ENCODE results near the gene CMTM2. TPM values are rescaled to one million over a fixed set of nuclear protein-coding genes. Genes with fewer than 3 reads are reported as not detected.

Gene CMTM2
- total and polyA plus RNA-seq, 9 of the 15 experiments (the other 6 are each of a cell fraction or from before 2014, with no cell fraction given) = not detected

DNA sequence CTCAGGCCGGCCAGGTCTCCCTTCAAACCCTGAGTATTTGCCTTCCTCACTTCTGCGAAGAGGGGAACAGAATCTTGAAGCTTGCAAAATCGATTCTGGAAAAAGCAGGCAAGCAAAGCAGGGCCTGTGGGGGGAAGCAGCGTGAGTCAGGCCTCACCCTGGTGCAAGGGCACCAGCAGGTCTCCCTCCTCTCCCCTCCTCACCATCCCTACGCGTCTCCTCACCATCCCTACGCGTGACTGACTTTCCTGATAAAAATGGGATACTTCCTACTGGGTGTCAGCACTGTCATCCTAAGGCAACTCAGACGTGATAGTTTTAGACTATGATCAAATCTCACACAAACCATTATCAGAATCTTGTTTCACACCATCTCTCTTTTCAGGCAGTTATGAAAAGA lies 37.3 kb downstream of the CMTM2 start:
- no TSS peak for BruUV-seq (replicated peaks)
- H3K27me3 ChIP-seq (ENCODE audit: control insufficient read depth in 2 of 2, insufficient read depth in 2 of 2, low read length in 2 of 2) = no peaks in the 10 kb centered on the region
- H3K4me1 ChIP-seq (replicated peaks in 1 of 2; ENCODE audit: control insufficient read depth in 2 of 2, insufficient read depth in 2 of 2, low read length in 2 of 2) = peaks cover 30 to 51% of the 10 kb centered on the region in 2 experiments
- no peaks in the 10 kb centered on the region for H3K9me1 ChIP-seq (ENCODE audit: control insufficient read depth, insufficient read depth, low read length)
- H3K36me3 ChIP-seq (ENCODE audit: control insufficient read depth, insufficient read depth, low read length) = peaks cover 56% of the 10 kb centered on the region
- H2AFZ ChIP-seq (ENCODE audit: low read depth, low read length) = no peak overlapping the region
- H3K79me2 ChIP-seq (ENCODE audit: control insufficient read depth, insufficient read depth, low read length) = no peaks in the 10 kb centered on the region
- no peak overlapping the region for H3K4me3 ChIP-seq
- DNase-seq (ENCODE audit: extremely low read depth in 1 of 4, low spot score in 3 of 4) (no peak), FAIRE-seq (no peak), ATAC-seq (no peak)
- H3K9ac ChIP-seq (ENCODE audit: insufficient read depth in 1 of 2, low read depth in 2 of 2, low read length in 2 of 2) = no peak overlapping the region
- no peak overlapping the region for H3K27ac ChIP-seq (ENCODE audit: extremely low read depth, low read depth, low read length)
- 50% methylated on average over 9 of the region's 9 CpGs for WGBS (ENCODE audit: insufficient coverage, low coverage, missing lambda C conversion rate)
- in situ Hi-C loops (cut with MboI) = no loop called here
- H3K4me2 ChIP-seq (ENCODE audit: insufficient read depth, low read length) = no peak overlapping the region
- H4K20me1 ChIP-seq (replicated peaks; ENCODE audit: control insufficient read depth, insufficient read depth, low read length) = no peaks in the 10 kb centered on the region
- no peaks in the 10 kb centered on the region for H3K9me3 ChIP-seq (replicated peaks; ENCODE audit: control insufficient read depth, insufficient read depth, low read depth, low read length)
- intact Hi-C loops (cut with micrococcal nuclease) = loop anchor here (5.0 kb wide), 1 partner anchor 81 kb away; the partner anchor contains the start of gene CMTM4
- POLR2A ChIA-PET = interaction anchor here (1.0 to 2.1 kb wide), 5 partner anchors 8 to 75 kb away, joined by 3 to 8 read pairs (median 4); no protein-coding TSS in a partner anchor
- TF ChIP-seq POLR2G (IDR thresholded peaks at IDR 0.05; ENCODE audit: low read depth, low read length) (0 out of 2 replicates have a peak, but pooled peaks have one; percentile 24), ZNF239 (CRISPR knock-in tag; IDR thresholded peaks at IDR 0.05) (no peak)
- TF ChIP-seq, protein P1, sequence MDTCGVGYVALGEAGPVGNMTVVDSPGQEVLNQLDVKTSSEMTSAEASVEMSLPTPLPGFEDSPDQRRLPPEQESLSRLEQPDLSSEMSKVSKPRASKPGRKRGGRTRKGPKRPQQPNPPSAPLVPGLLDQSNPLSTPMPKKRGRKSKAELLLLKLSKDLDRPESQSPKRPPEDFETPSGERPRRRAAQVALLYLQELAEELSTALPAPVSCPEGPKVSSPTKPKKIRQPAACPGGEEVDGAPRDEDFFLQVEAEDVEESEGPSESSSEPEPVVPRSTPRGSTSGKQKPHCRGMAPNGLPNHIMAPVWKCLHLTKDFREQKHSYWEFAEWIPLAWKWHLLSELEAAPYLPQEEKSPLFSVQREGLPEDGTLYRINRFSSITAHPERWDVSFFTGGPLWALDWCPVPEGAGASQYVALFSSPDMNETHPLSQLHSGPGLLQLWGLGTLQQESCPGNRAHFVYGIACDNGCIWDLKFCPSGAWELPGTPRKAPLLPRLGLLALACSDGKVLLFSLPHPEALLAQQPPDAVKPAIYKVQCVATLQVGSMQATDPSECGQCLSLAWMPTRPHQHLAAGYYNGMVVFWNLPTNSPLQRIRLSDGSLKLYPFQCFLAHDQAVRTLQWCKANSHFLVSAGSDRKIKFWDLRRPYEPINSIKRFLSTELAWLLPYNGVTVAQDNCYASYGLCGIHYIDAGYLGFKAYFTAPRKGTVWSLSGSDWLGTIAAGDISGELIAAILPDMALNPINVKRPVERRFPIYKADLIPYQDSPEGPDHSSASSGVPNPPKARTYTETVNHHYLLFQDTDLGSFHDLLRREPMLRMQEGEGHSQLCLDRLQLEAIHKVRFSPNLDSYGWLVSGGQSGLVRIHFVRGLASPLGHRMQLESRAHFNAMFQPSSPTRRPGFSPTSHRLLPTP (IDR thresholded peaks at IDR 0.05; ENCODE audit: borderline replicate concordance, extremely low read depth, insufficient read length) = no peak
- CTCF ChIA-PET (ENCODE audit: low intra/inter-chr PET ratio) = no interaction called here

All from K562 (cell line).